Smooth muscle cell of the brain vasculature (primary cell): Measurements from ENCODE around the gene CYP8B1.
A peak's percentile ranks its signal among the peaks of the same experiment; 100 is the strongest.

ENCODE experiments used
- DNase-seq: peaks from one replicate; pipeline ENCODE4 v3.0.0-alpha.2; 2012; ENCODE audit warnings: low read depth, low spot score

The CYP8B1 gene

DNA sequence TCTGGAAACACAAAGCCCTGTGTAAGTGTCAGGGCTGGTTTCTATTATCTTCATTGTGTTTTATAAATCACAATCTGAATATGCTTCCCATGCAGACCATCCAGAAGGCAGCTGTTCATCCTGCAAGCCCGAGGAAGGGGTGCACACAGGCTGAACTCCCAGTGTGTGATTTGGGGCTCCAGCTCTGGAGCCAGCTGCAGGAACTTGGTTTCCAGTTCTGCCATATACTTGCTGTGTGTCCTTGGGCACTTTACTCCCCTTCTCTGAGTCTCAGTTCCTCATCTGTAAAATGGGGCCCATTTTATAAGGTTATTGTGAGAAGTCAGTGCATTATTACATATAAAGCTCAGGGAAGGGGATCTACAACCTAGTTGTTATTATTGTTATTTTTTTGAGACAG is 22.6 kb downstream of the CYP8B1 start:
- no peak for DNase-seq

DNA sequence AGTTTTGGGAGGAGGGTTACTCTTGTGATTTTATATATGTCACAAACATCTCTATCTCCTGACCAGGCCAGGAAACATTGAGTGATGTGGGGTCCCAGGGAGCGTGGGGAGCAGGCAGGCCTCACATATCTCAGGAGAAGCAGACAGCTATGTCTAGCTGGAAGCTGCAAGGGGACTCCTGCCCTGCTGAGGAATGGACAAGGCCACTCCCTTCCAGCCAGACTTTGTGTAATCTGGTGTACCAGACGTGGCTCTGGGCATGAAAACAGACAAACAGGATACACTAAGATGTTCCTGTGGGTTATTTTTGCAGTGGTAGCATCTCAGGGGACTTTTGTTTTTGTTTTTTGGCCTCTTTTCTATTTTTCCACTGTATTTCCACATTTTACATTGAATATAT is 23.2 kb downstream of the CYP8B1 start:
- DNase-seq: no peak

DNA sequence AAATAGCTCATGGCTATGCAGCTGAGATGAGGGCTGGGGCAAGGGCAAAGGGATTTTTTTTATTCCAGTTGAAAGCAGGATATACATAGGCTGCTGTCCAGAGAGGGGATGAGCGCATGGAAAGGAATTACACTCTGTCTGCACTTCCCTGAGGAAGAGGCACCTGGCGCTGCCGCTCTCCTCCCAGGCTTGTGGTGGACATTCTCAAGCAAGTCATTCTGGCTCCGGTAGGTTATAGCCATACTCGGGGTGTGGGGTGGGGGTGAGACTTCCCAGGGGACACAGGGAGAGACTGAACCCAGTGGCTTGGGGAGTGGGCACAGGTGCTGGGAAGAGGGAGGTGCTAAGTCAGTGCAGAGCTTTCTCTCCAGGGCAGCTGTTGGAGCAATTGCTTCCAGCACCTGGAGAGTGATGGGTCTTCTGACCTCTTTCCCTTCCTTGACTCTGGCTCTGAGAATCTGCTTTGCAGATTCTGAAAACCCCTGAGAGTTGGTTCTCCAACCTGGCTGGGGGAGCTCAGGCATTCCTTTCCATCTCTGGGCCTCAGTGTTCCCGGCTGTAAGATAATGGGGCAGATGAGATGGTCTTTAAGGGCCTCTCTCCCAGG is 24.3 kb downstream of the CYP8B1 start:
- no peak for DNase-seq

DNA sequence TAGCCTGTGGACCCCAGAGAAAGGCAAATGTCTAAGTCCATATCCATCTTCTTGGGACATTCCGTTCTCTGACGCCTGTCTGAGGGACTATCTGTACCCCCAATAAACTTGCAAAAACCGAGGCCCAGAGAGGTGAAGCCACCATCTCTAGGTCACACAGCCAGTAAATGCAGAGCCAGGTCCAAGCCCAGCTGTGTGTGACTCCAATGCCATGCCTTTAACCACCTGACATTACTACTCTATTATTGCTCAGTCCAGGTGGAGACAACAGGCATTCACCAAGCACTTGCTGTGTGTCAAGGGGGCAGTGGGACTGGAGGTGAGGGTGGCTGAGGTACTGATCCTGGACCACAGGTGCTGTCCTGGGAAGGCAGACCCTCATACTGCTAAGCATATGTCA is 25.4 kb downstream of the CYP8B1 start:
- DNase-seq: no peak

DNA sequence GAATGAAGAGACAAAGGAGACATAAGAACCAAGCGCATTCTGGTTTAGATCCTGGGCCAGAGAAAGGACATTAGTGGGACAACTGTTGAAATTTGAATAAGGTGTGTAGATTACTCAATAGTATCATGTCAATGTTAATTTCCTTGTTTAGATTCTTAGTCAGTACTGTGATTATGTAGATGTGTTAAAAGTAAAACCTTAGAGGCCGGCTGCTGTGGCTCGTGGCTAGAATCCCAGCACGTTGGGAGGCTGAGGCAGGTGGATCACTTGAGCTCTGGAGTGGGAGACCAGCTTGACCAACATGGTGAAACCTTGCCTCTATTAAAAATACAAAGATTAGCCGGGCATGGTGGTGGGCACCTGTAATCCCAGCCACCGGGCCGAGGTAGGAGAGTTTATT is 26.7 kb downstream of the CYP8B1 start:
- DNase-seq: no peak

DNA sequence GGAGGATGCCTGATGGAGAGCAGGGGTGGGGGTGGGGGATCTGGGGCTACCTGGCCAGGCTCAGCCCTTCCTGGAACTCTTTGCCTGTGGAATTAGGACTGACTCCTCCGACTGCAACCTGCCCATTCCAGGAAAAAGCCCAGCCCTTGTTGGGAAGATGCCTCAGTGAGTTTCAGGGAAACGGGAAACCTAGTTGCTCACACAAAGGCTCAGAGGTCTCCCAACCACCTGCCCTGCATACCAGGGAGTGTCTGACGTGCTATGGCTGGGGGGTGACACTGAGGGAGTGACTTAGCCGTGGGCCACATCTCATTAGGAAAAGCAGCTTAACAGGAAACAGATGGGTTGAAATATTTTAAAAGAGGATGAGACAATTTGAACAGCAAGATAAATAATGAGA is 27.9 kb downstream of the CYP8B1 start:
- DNase-seq: no peak

DNA sequence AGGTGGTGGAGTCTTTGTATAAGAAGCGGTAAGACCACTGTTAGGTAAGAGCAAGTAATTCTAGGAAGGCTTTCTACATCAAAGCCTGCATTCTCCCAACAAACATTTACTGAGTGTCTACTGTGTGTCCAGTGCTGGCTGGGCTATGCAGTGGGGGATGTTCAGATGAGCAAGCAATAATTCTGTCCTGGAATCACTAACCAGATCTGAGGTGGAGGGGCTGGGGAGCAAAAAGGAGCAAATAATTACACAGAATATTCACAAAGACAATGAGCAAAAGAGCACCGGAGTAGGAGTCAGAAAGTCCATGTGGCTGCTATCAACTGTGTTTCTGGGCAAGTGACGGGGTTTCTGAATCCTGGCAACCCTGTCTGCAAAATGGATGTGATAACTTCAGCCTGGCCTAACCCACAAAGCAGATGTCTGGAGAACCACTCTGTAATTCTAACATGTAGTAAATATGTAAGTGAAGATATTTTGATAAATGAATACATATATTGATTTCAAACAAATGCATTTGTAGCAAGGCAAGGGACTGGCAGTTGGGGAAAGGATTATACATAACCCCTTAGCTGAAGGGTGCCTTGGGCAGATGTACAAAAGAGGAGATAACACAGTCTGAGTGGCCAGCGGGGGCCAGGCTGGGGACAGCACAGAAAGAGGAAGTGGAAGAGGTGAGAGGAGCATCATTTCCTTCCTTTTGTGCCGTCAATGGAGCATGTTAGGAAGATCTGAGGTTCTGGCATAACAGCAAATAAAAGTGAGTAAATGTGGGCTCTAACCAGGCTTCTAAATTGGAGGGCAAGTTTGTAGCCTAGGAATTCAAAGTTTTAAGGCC is 28.8 kb downstream of the CYP8B1 start:
- DNase-seq: no peak

DNA sequence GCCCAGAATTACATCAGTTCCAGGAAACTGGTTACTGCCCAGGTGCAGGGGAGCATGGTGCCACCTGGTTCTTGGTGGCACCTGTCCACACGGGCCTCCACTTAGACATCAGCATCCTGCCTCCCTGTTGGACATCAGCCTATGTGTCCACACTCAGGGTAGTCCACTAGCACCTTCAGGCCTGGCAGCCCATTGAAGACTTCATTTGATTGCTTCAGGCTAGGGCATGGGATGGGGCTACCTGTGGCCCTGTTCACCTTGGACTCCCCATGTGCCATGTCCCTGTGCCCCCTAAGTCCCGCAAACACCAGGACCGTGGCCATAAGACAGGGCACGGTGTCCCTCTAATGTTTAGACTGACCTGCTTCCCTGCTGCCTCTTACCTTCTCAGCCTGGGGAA is 30.9 kb downstream of the CYP8B1 start:
- DNase-seq: no peak

DNA sequence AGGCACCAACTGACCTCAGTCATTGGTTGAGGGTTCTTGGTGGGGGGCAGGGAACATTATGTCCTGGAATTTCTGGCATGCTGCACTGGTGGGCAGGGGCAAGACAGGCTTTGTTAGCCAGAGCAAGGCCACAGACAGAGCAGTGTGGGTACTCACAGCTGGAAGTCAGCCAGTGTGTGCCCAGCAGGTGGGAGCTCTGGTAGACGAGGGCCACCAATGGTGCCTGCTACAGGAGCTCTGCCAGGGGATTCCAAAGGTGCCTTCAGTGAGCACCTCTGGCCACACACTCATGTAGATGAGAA is 31.3 kb downstream of the CYP8B1 start:
- DNase-seq: no peak

DNA sequence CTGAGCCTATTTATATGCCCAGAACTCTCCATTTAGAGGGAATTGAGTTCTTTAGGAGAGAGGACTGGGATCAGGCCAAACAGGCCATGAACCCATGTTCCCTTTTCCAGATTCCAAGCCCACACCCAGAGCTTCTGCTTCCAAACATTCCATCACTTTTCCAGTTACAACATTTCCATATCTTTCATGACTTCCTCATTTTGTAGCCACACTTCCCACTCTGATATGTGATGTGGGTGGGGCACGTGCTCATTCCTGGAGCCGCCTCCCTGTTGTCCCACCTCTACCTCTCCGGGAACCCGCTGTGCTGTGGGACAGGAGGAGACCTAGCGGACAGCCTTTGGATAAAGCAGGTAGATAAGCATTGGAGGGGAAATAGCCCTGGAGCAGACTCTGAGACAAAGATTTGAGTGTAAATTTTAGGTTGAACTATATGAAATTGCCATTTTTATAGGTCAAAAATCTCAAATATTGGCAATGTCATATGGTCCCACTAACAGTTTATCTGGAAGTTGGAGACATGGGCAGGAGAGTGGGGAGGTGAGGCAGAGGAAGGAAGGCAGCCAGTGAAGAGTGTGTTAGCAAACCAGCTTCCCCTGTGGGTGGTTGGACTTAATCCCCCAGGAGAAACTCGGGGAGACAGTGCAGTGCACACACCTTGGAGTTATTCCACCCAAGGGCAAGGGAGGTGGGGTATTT is 31.8 kb downstream of the CYP8B1 start:
- no peak for DNase-seq

DNA sequence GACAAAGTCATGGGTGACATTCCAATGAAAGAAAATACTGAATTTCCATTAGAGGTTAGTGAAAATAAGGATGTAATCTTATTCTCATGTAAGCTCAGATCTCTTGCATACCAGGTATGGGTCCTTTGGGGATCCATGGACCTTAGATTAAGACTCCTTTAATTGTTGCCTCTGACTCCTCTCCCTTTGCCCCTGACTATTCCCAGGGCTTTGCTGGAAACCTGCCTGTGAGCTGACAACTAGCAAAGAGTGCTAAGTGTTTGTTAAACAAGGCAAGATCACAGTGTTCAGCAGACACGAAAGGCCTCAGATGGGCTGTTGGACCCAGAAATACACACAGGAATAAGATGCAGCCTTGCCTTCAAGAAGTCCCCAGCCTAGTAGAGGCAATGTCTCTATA is 34.3 kb downstream of the CYP8B1 start:
- no peak for DNase-seq

DNA sequence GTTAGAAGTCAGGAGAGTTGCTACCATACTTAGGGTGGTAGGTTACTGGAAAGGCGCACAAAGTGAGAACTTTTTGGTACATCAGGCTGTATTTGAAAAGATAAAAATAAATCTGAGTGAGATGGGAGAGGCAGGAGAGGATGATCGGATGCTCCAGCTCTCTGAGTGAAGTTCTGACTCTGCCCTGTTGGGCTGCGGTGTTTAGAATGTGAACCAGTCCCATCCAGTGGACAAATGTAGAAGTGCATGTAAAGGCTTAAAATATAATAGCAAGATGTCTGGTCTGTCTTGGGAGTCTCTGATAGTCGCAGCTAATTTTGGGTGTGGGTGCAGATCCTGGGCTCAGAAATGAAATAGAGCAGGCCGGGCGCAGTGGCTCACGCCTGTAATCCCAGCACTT is 36.1 kb downstream of the CYP8B1 start:
- DNase-seq: peak; percentile 43

DNA sequence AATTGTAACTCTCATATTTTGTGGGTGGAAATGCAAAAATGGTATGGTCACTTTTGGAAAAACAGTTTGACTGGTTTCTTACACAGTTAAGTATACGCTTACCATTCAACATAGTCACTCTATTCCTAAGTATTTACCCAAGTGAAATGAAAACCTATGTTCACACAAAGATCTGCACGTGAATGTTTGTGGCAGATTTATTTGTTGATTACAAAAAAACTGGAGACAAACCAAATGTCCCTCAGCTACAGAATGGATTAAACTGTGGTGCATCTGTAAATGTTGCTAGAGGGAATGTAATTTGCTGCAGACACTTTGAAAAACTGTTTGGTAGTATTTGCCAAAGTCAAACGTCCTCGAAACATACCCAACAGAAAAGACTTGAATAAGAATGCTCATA is 37.1 kb downstream of the CYP8B1 start:
- DNase-seq: no peak

DNA sequence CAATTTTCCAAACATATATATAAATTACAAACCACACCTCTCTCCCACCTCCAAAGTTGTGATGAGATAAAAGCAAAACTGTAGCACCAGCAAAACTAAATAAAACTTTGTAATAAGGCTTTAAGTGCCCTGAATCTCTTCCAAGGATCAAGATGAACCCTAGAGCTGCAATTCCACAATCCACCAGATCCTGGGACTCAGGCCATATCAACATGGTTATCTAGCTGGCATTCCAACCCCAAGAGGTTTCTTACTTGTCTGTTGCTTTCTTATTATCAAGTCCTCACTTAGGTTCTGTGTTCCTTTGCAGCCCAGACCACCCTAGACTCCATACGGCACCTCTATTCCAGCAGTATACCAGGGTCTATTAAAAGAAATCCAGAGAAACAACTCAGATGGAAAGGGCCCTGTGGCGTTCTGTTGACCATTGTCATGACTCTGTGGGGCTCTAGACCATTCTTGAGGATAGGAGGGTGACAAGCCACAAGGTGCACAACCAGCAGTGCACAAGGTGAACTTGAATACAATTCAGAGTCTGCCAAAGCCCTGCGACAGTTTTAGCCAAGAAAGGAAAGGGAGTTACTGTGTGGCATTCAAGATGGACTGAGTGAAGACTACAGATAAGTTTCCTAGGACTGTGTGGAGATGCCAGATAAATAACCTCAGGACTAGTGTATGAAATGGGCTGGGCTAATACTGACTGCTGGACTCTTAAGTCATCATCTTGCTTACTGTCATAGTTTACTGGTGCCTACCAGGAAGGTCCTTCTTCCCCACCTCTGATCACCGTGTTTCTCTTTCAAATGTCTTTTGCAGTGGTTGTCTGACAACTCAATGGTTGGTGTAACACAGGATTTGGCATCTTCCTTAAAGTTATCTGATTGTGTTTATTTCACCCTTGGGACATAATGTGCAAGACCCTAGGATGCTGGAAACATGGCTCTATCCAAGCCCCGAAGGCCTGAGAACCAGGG is 39.2 kb downstream of the CYP8B1 start:
- no peak for DNase-seq

DNA sequence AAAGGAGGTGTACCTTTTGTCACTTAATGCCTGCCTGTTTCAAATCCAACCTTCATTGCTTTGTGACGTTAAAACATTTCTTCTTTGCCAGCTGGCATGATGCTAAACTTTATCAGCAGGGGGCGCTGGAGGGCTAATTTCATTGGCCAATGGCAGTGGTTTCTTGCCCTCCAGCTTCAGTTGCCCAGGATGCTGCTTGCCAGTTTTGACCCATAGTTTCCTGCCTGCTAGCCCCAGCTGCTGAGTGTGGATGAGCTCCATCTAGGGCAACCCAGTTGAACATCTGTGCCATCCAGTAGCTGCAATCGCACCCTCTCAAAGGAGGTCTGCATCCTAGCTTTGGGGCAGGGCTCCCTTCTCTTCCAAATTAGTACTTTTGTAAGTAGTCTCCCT is 44.4 kb downstream of the CYP8B1 start:
- DNase-seq: peak; percentile 13

DNA sequence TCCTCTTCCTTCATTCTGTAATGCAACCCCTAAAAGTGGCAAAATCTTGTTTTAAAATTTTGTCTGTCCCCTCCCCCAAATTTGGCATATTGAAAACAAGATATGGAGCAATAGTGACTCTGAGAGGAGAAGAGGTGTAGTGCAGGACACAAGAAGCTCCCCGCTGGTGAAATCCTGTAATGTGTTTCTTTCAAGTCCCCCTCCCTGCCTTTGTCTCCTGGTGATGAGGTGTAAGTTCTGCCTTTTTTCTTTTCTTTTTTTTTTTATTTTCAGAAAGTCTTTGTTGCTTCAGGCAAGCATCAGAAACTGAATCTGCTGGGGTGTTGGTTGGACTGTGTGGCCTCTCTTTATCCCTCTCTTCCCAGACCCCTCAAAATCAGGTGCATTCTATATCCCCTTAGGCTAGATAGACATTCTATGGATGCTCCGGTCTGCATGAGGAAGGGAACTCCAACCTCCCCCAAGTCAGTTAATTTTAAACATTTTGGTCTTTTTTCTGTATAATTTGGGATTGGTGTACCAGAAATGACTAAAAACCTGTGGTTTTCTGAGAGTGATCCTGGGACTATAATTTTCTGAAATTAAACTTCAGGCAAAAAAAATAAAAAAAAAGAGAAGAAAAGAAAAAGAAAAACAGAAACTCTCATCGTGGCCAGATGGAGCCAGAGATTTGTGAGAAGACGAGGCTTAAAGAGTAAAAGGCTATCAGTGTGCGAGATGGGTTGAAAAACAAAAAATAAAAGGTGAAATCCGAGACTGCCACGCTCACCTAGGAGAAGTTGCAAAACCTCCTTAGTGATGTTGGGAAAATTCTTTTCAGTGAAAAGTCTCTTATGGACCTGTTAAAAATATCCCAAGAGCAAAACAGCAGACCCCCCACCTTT is 45.0 kb downstream of the CYP8B1 start:
- DNase-seq: no peak

DNA sequence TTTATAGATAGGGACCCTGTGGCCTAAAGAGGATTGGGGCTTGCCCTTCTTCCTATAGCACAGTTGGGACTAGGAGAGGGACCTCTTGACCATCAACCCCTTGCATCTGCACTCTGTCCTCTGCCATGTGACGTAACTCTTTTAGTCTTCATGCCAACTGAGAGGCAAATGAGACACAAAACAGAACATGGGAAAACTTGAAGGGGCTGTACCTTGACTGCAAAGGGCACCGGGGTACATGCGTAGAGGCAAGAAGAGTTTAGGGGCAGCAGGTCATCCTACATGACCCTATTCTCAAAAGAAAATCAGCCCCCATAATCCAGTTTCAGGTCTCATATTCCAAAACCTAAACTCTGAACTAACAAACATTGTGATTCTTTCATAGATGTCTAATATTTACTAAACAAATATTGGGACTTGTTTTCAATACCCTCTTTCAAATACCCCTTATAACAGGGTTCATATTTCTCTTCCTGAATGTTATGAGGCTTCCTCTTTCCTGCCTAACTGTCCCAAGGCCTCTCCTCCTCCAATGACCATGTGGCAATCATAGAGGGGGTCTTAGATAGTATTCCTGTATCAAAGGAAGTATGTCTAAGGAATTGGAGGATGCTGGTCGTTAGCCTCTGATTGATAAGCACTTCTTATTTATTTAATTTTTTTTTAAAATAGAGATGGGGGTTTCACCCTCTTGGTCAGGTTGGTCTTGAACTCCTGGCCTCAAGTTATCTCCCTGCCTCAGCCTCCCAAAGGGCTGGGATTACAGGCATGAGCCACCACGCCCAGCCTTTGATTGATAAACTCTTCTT is 45.8 kb downstream of the CYP8B1 start:
- no peak for DNase-seq

DNA sequence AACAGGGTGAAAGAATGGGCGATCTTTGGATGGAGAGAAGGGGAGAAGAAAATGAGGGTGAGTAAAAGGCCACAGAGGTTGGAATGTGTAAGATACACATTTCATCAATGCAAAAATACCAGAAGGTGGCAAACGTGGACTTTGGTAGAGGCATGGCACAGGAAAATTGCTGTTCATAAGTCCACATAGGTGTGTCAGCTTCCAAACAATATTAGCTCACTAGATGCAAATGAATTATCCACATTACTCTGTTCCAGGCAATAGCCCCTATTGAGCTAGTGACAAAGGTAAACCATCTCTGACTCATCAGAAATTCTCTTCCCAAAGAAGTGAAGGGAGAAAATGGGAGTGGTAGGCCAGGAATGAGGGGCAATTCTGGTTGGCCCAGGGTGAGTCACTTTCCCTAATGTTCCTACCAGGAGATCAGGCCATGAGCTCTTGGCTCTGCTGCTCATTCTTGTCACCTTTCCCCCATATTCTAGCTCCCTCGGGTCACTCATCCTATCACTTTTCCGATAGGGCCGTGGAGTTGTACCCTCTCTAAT is 46.5 kb downstream of the CYP8B1 start:
- no peak for DNase-seq

DNA sequence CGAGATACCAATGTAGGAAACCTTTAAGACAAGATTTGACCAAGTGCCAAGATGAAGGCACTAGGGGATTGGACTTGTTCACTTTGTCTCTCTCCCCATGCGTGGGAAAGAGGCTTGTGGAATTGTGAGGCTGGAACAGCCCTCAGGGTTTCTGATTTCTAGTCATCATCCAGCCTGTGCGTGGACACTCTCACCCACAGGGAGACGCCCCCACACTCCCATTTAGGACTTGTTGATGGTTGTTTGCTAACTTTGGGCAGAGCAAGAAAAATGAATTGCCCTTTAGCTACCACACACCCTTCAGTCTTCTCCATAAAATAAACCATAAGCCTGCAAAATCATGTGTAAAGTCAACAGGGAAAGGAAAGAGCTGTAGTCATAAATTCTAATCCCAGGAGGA is 48.0 kb downstream of the CYP8B1 start:
- DNase-seq: no peak

DNA sequence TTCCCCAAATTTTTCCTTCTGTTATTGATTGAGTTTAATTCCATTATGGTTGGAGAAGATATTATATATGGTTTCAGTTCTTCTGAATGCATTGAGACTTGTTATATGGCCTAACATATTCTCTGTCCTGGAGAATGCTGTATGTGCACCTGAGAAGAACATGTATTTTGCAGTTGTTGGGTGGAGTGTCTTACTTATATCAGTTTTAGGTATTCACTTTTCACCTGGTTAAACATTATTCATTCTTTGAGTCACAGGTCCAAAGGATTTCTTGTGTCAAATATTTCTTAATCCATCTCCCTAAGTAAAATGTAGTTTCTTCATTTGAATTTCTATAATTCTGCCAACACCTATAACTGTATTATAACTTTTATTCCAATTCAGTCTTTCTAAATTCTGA is 48.7 kb downstream of the CYP8B1 start:
- no peak for DNase-seq
